Neural crest cell (in vitro differentiated cells): ENCODE data around the gene XPNPEP1. TPM values are rescaled to one million over a fixed set of nuclear protein-coding genes. Genes with fewer than 3 reads are reported as not detected.

ENCODE experiments used
- DNase-seq: peaks from one replicate; pipeline ENCODE4 v3.0.0; 2021; ENCODE audit warnings: low read depth, mixed read lengths, low spot score
- H3K27ac Mint-ChIP-seq: one replicate; pipeline ENCODE4 v1.8.0; 2021; ENCODE audit warnings: mild to moderate bottlenecking, mixed read lengths; ENCODE audit not compliant: unreplicated experiment
- H3K27me3 Mint-ChIP-seq: 2 replicates; pipeline ENCODE4 v1.8.0; 2021; ENCODE audit warnings: low read depth, mild to moderate bottlenecking, mixed read lengths
- H3K36me3 Mint-ChIP-seq: 2 replicates; pipeline ENCODE4 v1.8.0; 2021; ENCODE audit warnings: low read depth, mild to moderate bottlenecking, mixed read lengths
- H3K4me1 Mint-ChIP-seq: 2 replicates; pipeline ENCODE4 v1.8.0; 2021; ENCODE audit warnings: mixed read lengths
- H3K4me3 Mint-ChIP-seq: one replicate; pipeline ENCODE4 v1.8.0; 2021; ENCODE audit warnings: mild to moderate bottlenecking, mixed read lengths
- H3K9me3 Mint-ChIP-seq: 2 replicates; pipeline ENCODE4 v1.8.0; 2021; ENCODE audit warnings: mixed read lengths
- CTCF ChIP-seq: fragments of 200-600 bp; sonication (generic); conservative IDR thresholded peaks from 2 replicates; pipeline ENCODE4 v1.5.0; 2021; ENCODE audit warnings: antibody characterized with exemption, mild to moderate bottlenecking
- total RNA-seq: library from RNA; stranded (reverse); gene quantifications from 2 replicates; pipeline ENCODE4 v1.2.1, GENCODE V29; 2021

XPNPEP1 gene
- total RNA-seq, 1 donor from 2014 or later, result 76.8 TPM

- no peak overlapping the region for H3K4me3 Mint-ChIP-seq
- H3K4me1 Mint-ChIP-seq, result peaks cover 17% of the 10 kb centered on the region
- H3K27me3 Mint-ChIP-seq, result no peaks in the 10 kb centered on the region
- H3K27ac Mint-ChIP-seq, result peak overlapping the region; percentile 15
- no peak for DNase-seq
- no peak for TF ChIP-seq CTCF
- peaks cover 26% of the 10 kb centered on the region for H3K36me3 Mint-ChIP-seq
- no peaks in the 10 kb centered on the region for H3K9me3 Mint-ChIP-seq
These were observed 23.7 kb downstream of the XPNPEP1 start for GRCh38 chr10:109899356-109900331.

- Mint-ChIP-seq H3K36me3 (peaks cover 26% of the 10 kb centered on the region), H3K9me3 (no peaks in the 10 kb centered on the region), H3K4me3 (no peak overlapping the region), H3K27ac (no peak overlapping the region), H3K27me3 (no peaks in the 10 kb centered on the region), H3K4me1 (peaks cover 17% of the 10 kb centered on the region)
- no peak for TF ChIP-seq CTCF
- DNase-seq, result no peak
These were observed 24.5 kb downstream of the XPNPEP1 start for GRCh38 chr10:109898666-109899355.

GRCh38 chr10:109898007-109898406, 25.3 kb downstream of the XPNPEP1 start:
- no peak overlapping the region for H3K4me3 Mint-ChIP-seq
- peak overlapping the region; percentile 23 for H3K27ac Mint-ChIP-seq
- DNase-seq, result no peak
- H3K4me1 Mint-ChIP-seq, result peaks cover 20% of the 10 kb centered on the region
- H3K36me3 Mint-ChIP-seq, result peaks cover 21% of the 10 kb centered on the region
- no peaks in the 10 kb centered on the region for H3K9me3 Mint-ChIP-seq
- no peak for TF ChIP-seq CTCF
- no peaks in the 10 kb centered on the region for H3K27me3 Mint-ChIP-seq

- Mint-ChIP-seq H3K4me1 (peaks cover 22% of the 10 kb centered on the region), H3K36me3 (peaks cover 17% of the 10 kb centered on the region), H3K27me3 (no peaks in the 10 kb centered on the region), H3K9me3 (no peaks in the 10 kb centered on the region), H3K4me3 (no peak overlapping the region), H3K27ac (no peak overlapping the region)
- DNase-seq, result no peak
- TF ChIP-seq CTCF, result no peak
These were observed 27.5 kb downstream of the XPNPEP1 start for GRCh38 chr10:109895848-109896247.

GRCh38 chr10:109895095-109895818, 28.1 kb downstream of the XPNPEP1 start:
- no peaks in the 10 kb centered on the region for H3K9me3 Mint-ChIP-seq
- no peak overlapping the region for H3K27ac Mint-ChIP-seq
- DNase-seq, result no peak
- peaks cover 22% of the 10 kb centered on the region for H3K4me1 Mint-ChIP-seq
- no peaks in the 10 kb centered on the region for H3K27me3 Mint-ChIP-seq
- H3K36me3 Mint-ChIP-seq, result peaks cover 15% of the 10 kb centered on the region
- no peak overlapping the region for H3K4me3 Mint-ChIP-seq
- no peak for TF ChIP-seq CTCF
